SK-N-SH treated with all-trans-retinoic acid at 6 μM for 48 hours (cell line): ENCODE results near the gene CTDNEP1.

Experiments
- CSDC2 ChIP-seq: fragments of 250-450 bp; sonication (Bioruptor Pico); IDR thresholded peaks from 2 replicates; pipeline ENCODE4 v1.5.0; 2020; ENCODE audit warnings: mild to moderate bottlenecking, moderate library complexity
- ISL1 ChIP-seq: fragments of 250-450 bp; sonication (Bioruptor Pico); IDR thresholded peaks from 2 replicates; pipeline ENCODE4 v2.1.2; 2022; ENCODE audit warnings: mild to moderate bottlenecking, moderate library complexity
- OSR1 ChIP-seq: fragments of 250-450 bp; sonication (Bioruptor Pico); IDR thresholded peaks from 2 replicates; pipeline ENCODE4 v1.8.0; 2022; ENCODE audit warnings: moderate library complexity, mild to moderate bottlenecking, inconsistent platforms
- PATZ1 ChIP-seq: fragments of 250-450 bp; sonication (Bioruptor Pico); IDR thresholded peaks from 2 replicates; pipeline ENCODE4 v1.8.0; 2020; ENCODE audit warnings: mild to moderate bottlenecking, moderate library complexity, borderline replicate concordance
- PPARA ChIP-seq: fragments of 250-450 bp; sonication (Bioruptor Pico); IDR thresholded peaks from 2 replicates; pipeline ENCODE4 v1.5.0; 2020; ENCODE audit warnings: mild to moderate bottlenecking, borderline replicate concordance
- RARB ChIP-seq: fragments of 250-450 bp; sonication (Bioruptor Pico); IDR thresholded peaks from 2 replicates; pipeline ENCODE4 v1.8.0; 2021; ENCODE audit warnings: mild to moderate bottlenecking, moderate library complexity
- TOX ChIP-seq: fragments of 250-450 bp; sonication (Bioruptor Pico); IDR thresholded peaks from 2 replicates; pipeline ENCODE4 v1.8.0; 2021; ENCODE audit warnings: mild to moderate bottlenecking, moderate library complexity, borderline replicate concordance
- ZFP3 ChIP-seq: fragments of 250-450 bp; sonication (Bioruptor Pico); IDR thresholded peaks from 2 replicates; pipeline ENCODE4 v1.5.0; 2020; ENCODE audit warnings: mild to moderate bottlenecking, moderate library complexity
- ZFP30 ChIP-seq: fragments of 450-650 bp; formaldehyde crosslinking; IDR thresholded peaks from 2 replicates; pipeline ENCODE4 v1.5.0; 2022; ENCODE audit warnings: mild to moderate bottlenecking, moderate library complexity
- TF ChIP-seq, protein P1 (sequence below): fragments of 250-450 bp; sonication (Bioruptor Pico); IDR thresholded peaks from 2 replicates; pipeline ENCODE4 v1.5.1; 2020; ENCODE audit warnings: low read depth, mild to moderate bottlenecking, moderate library complexity

DNA sequence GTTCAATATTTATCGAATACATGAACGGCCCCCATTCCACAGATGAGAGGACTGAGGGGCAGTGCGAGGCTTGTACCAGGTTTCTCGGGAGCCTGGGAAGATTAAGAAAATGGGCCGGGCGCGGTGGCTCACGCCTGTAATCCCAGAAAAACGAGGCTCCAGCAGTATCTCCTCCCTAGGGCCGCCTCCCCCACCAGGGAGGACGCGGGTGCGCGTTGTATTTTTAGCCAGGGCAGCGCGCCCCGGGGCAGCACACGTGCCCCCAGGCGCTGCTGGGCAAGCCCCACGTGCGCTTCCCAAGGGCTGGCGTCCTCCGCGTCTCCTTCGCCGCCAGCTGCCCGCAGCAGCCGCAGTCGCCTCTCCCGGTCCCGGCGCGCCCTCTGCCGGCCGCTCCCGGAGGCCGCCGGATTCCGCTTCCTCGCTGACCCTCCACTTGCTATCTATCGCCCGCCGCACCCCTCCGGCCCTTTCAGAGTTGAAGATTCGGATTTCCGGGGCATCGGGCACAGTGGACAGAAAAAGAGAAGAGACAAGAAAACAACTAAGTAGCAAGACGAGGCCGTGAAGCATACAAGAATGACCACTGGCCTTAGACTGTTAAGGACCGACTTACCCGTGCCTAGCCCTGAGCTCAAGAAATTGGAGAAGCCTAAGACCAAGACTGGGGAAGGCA lies 44.8 kb upstream of the CTDNEP1 start:
- no peak for TF ChIP-seq ZFP3 (CRISPR knock-in tag)
- TF ChIP-seq RARB (CRISPR knock-in tag): no peak
- TF ChIP-seq CSDC2: no peak
- no peak for TF ChIP-seq TOX (CRISPR knock-in tag)
- TF ChIP-seq OSR1 (CRISPR knock-in tag): no peak
- TF ChIP-seq, protein P1, sequence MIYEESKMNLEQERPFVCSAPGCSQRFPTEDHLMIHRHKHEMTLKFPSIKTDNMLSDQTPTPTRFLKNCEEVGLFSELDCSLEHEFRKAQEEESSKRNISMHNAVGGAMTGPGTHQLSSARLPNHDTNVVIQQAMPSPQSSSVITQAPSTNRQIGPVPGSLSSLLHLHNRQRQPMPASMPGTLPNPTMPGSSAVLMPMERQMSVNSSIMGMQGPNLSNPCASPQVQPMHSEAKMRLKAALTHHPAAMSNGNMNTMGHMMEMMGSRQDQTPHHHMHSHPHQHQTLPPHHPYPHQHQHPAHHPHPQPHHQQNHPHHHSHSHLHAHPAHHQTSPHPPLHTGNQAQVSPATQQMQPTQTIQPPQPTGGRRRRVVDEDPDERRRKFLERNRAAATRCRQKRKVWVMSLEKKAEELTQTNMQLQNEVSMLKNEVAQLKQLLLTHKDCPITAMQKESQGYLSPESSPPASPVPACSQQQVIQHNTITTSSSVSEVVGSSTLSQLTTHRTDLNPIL (CRISPR knock-in tag): no peak
- TF ChIP-seq ZFP30 (CRISPR knock-in tag): no peak
- no peak for TF ChIP-seq PATZ1 (CRISPR knock-in tag)
- TF ChIP-seq ISL1 (CRISPR knock-in tag): no peak
- no peak for TF ChIP-seq PPARA (CRISPR knock-in tag)
